ENCODE results near the gene RRBP1. TPM values are rescaled to one million over a fixed set of nuclear protein-coding genes. Genes with fewer than 3 reads are reported as not detected.

RRBP1 gene
- total and polyA plus RNA-seq, 2 donors from 2014 or later, result 83.4 to 231 TPM

- no peak overlapping the region for H3K27ac ChIP-seq (ENCODE audit: low read depth in 2 of 2, low read length in 2 of 2)
- no peak overlapping the region for H3K4me3 ChIP-seq (ENCODE audit: low read length in 3 of 3)
- no peak overlapping the region for H3K9ac ChIP-seq (ENCODE audit: low read length in 3 of 3)
- intact Hi-C loops (cut with DNase I), result no loop called here
- no peaks in the 10 kb centered on the region for H3K9me3 ChIP-seq (ENCODE audit: control insufficient read depth in 2 of 3, insufficient read depth in 1 of 3, low read length in 3 of 3)
- peaks cover 0 to 35% (median 29%) of the 10 kb centered on the region in 3 donors for H3K36me3 ChIP-seq (ENCODE audit: control insufficient read depth in 2 of 3, insufficient read depth in 3 of 3, low read length in 3 of 3)
- H3K27me3 ChIP-seq (ENCODE audit: control insufficient read depth, insufficient read depth, low read length), result no peaks in the 10 kb centered on the region
- FAIRE-seq (no peak), DNase-seq (peak in 3 of 5 donors; percentile 7 to 61 (median 35))
- H3K4me1 ChIP-seq (ENCODE audit: control insufficient read depth in 2 of 3, insufficient read depth in 2 of 3, low read depth in 1 of 3, low read length in 3 of 3), result peaks cover 0 to 7% (median 0%) of the 10 kb centered on the region in 3 donors
- no peak for TF ChIP-seq CTCF (IDR thresholded peaks at IDR 0.05; ENCODE audit: borderline replicate concordance, extremely low read depth, insufficient read depth)
These were observed 64.0 kb downstream of the RRBP1 start for GRCh38 chr20:17617868-17618672.

- Histone ChIP-seq H3K9ac (ENCODE audit: low read length in 3 of 3) (no peak overlapping the region), H3K27ac (ENCODE audit: low read depth in 2 of 2, low read length in 2 of 2) (no peak overlapping the region), H3K36me3 (ENCODE audit: control insufficient read depth in 2 of 3, insufficient read depth in 3 of 3, low read length in 3 of 3) (peaks cover 0 to 33% (median 24%) of the 10 kb centered on the region in 3 donors), H3K27me3 (ENCODE audit: control insufficient read depth, insufficient read depth, low read length) (no peaks in the 10 kb centered on the region), H3K4me3 (ENCODE audit: low read length in 3 of 3) (no peak overlapping the region), H3K4me1 (ENCODE audit: control insufficient read depth in 2 of 3, insufficient read depth in 2 of 3, low read depth in 1 of 3, low read length in 3 of 3) (peaks cover 0 to 7% (median 0%) of the 10 kb centered on the region in 3 donors), H3K9me3 (ENCODE audit: control insufficient read depth in 2 of 3, insufficient read depth in 1 of 3, low read length in 3 of 3) (no peaks in the 10 kb centered on the region)
- peak; percentile 41 for TF ChIP-seq CTCF (IDR thresholded peaks at IDR 0.05; ENCODE audit: borderline replicate concordance, extremely low read depth, insufficient read depth)
- DNase-seq (peak; percentile 66 to 79 (median 79)), FAIRE-seq (no peak)
- intact Hi-C loops (cut with DNase I), result no loop called here
These were observed 64.7 kb downstream of the RRBP1 start for GRCh38 chr20:17617212-17617867.

GRCh38 chr20:17616480-17617211 is 65.4 kb downstream of the RRBP1 start:
- peaks cover 0 to 27% (median 19%) of the 10 kb centered on the region in 3 donors for H3K36me3 ChIP-seq (ENCODE audit: control insufficient read depth in 2 of 3, insufficient read depth in 3 of 3, low read length in 3 of 3)
- H3K9me3 ChIP-seq (ENCODE audit: control insufficient read depth in 2 of 3, insufficient read depth in 1 of 3, low read length in 3 of 3), result no peaks in the 10 kb centered on the region
- no peak overlapping the region for H3K9ac ChIP-seq (ENCODE audit: low read length in 3 of 3)
- no peak for TF ChIP-seq CTCF (IDR thresholded peaks at IDR 0.05; ENCODE audit: borderline replicate concordance, extremely low read depth, insufficient read depth)
- no peak overlapping the region for H3K4me3 ChIP-seq (ENCODE audit: low read length in 3 of 3)
- H3K27me3 ChIP-seq (ENCODE audit: control insufficient read depth, insufficient read depth, low read length), result no peaks in the 10 kb centered on the region
- DNase-seq (peak in 3 of 5 donors; percentile 9 to 75 (median 48)), FAIRE-seq (no peak)
- peaks cover 0 to 9% (median 0%) of the 10 kb centered on the region in 3 donors for H3K4me1 ChIP-seq (ENCODE audit: control insufficient read depth in 2 of 3, insufficient read depth in 2 of 3, low read depth in 1 of 3, low read length in 3 of 3)
- no peak overlapping the region for H3K27ac ChIP-seq (ENCODE audit: low read depth in 2 of 2, low read length in 2 of 2)
- intact Hi-C loops (cut with DNase I), result no loop called here
